ENCODE measurements around the gene PKNOX2.
A peak's percentile ranks its signal among the peaks of the same experiment; 100 is the strongest.

Gene PKNOX2

DNA sequence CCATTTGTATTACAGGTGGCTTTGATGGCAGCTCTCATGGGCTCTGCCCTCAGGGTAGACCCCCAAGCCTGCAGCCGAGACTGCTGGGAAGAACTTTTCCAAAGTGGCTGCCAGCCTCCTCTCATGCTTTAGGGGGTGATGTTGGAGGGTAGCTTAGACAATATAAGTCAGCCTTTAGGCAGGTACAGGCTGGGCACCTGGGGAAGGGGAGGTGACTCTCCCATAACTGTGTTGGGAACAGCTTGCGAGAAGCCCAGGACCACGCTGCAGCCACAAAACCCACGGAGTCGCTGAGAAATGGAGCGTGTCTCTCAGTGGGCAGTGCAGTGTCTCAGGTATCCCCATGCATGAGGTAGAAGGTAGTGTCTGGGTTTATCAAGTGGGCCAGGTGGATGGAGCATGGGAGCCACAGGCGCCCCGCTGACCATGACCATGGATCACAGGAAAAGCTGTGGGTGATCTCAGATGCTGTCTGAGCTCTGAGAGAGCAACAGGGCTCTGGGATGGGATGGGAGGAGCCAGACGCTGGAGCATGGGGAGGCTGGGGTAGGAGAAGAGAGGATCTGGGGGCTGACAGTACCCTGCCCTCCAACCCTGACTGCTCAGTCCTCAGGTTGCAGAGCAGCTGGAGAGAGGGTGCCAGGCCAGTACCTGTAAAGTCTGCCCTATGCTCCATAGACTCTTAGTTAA is 216.3 kb downstream of the PKNOX2 start:
- no peak for DNase-seq (ENCODE audit: low read depth in 2 of 2)

DNA sequence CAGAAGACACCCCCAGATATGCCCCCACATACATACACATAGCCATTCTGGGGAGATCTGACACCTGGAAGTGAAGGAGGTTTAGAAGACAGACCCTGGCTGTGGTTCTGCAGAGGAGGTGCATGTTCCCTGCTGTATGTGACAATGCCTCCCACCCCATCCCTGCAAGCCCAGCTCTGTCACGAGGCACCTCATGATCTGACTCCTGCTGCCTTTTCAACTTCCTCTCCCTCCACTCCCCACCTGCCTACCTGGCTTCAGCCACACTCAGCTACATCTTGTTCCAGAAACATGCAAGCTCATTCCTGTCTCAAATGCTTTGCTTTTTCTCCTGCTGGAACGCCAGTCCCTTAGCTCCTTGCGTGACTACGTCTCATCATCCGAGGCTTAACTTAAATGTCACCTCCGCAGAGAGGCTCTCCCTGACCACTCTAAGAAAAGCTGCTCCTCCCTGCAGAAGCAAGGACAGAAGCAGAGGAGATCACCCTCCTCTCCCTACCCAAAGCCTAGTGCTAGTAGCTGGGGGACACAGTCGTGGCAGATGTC is 217.0 kb downstream of the PKNOX2 start:
- DNase-seq (ENCODE audit: low read depth in 2 of 2) = no peak

DNA sequence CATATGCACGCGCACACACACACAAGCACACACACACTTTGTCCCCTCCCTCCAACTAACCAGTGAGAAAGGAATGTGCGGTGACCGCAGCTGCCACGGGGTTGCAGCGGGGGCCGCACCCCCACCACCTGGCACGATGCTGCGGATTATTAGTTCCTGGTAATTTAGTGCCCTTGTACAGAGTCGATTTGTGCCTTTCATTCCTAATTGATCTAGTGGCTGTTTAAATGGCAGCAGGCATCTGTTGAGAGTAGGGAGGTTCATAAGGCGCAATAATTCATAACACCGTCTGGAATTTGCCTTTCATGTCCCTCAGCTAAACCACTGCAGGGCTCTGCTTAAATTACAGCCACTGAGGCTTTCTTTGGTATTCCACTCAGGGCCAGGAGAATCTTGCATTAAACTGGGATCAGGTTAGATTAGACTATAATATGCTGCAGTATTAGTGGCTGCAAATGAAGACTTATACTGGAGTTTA is 217.8 kb downstream of the PKNOX2 start:
- DNase-seq (ENCODE audit: low read depth in 2 of 2) = no peak

DNA sequence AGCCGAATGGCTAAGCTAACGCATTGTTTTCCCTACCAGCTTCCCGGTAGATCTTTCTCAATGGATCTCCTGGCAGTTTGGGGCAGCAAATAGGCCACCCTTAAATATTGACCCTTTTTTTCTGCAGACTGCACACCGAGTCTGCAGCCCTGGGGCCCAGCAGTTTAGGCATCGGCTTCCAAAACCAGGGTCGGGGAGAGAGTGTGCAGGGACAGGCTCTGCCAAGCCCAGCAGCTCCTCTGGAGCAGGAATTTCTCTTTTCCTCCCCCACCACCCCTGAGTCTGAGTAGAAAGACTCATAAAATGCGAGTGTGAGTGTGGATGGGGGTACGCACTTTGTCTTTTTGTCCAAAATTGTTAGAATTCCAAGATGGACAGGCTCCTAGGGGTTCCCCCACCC is 218.3 kb downstream of the PKNOX2 start:
- no peak for DNase-seq (ENCODE audit: low read depth in 2 of 2)

DNA sequence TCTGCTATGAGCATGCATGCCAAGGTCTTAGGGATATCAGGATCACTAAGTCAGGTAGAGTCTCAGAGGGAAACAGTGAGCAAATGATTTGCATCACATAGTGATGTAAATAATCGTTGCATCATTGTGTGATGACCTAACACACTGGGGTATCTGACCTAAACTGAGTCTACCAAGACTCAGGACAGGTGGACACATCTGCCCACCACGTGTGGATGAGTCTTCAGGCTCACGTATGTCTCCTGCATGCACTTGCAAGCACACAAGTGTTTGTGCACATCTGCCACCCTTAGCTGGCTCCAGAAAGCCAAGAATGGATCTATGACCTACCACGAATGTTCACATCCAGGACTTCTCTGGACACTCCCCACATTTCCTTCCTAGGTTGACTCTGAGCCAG is 220.3 kb downstream of the PKNOX2 start:
- DNase-seq (ENCODE audit: low read depth in 2 of 2) = no peak

DNA sequence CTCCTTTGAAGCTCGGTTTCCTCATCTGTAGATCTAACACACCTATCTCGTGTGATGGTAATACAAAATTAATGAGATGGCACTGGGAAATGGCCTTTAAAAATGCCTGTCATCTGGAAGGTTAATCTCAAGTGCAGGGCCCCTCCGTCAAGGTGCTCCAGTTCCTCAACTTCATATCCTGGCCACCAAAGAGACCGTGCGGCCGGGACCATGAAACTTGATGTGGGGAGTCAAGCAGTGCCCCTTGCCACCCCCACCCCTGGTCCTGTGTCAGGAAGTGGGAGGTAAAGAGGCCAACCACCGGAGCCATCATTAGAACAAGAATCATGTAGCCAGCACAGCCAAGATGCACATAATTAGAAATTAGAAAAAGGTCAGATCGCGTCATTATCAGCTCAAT is 223.3 kb downstream of the PKNOX2 start:
- DNase-seq (ENCODE audit: low read depth in 2 of 2) = no peak

DNA sequence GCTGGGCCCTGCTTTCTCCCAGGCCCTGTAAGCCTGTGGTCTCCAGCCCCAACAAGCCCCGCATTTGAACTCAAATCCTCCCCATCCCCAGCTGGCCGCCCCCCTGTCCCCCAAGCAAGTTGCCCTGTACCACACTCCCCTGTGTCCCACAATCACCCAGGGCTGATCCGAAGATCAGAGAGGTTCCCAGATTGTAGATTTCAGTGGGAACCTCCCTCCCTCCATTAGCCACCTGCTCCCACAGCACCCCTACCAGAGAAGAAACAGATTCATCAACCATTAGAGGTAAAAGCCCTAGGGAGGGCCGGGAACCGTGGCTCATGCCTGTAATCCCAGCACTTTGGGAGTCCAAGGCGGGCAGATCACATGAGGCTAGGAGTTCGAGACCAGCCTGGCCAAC is 224.1 kb downstream of the PKNOX2 start:
- DNase-seq (ENCODE audit: low read depth in 2 of 2) = no peak

DNA sequence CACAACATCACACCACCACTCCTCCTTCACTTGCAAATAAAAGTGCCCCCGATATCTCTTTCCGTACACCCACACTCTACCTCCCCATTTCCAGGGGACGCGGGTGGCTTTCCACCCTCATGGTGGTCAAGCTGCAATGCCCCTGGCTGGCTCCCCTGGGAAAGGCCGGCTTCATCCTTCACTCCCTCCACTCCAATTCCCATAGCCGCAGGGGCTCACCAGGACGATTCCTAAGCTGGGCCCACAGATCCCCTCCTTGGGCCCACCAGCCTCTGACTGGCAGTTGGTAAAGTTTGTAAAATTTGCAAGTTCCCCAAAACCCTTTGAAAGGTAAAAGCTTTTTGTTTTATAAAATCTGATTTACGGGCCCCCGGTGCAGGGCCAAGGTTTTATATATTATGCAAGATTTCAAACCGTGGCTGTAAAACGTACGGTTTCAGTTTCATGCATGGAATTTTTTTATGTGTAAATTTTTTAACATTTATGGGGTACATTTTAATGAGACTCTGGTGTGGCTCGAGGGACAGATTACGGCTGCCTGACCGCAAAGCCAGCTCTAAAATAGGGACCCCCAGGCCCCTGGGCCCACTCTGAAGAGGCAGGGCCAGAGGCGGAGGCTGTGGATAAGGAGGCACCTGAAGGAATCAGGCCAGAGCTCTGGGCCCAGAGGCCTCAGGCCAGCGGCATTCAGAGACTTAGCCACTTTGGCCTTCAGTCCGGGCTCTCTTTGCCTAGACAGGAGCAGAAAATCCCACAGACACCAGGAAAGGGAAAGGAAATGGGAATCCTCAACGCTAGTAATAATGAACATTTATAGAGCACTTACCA is 225.0 kb downstream of the PKNOX2 start:
- DNase-seq (ENCODE audit: low read depth in 2 of 2) = no peak

DNA sequence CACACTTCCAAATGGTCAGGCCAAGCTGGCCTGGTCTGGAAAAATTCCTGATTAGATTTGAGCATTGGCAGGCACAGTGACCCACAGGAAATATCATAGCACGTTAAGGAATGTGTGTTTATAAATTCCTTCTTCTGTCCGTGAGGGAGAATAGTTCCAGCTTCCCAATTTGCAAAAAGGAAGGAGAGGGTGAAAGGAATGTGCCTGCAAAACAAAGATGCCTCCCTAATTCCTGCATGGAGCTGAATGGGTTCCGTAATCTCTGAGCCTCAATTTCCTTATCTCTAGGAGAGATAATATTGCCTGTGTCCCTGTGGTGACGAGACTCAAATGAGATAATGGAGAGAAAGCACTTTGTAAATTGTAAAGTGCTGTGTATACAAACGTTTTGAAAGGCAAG is 226.4 kb downstream of the PKNOX2 start:
- no peak for DNase-seq (ENCODE audit: low read depth in 2 of 2)

DNA sequence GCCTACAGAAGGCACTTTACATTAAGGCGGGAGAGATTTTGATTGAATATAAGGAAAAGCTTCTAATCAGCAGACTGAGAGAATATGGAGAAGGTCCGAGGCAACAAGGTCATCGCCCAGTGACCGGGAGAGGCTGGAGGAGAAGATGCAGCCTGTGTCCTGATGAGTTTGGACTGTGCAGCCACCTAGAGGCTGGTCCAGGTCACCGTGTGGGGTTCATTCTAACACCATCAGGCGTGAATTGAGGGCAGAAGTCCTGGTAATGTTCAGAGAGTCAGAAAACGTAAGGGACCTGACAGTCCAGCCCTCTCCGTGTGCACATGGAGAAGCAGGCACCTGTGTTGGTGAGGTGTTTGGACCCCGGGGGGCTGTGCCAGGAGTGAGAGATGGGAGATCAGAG is 228.8 kb downstream of the PKNOX2 start:
- no peak for DNase-seq (ENCODE audit: low read depth in 2 of 2)

DNA sequence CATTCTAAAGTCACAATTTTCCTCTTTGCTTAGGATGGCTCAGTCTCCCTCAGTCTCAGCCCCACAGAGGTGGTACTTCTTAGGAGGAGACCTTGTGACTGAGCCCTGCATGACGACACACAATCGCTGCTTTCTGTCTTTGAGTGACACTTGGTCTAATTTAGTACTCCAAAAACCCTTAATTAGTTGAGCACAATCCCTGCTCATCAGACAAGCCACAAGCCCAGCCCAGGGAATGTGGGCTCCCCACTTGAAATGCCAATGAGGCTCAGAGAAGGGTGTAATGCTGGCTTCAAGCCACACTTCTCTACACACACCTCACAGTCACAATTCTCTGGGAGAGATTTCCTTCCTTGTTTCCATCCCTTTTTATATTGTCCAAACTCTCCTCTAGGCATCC is 229.7 kb downstream of the PKNOX2 start:
- DNase-seq (ENCODE audit: low read depth in 2 of 2) = no peak

DNA sequence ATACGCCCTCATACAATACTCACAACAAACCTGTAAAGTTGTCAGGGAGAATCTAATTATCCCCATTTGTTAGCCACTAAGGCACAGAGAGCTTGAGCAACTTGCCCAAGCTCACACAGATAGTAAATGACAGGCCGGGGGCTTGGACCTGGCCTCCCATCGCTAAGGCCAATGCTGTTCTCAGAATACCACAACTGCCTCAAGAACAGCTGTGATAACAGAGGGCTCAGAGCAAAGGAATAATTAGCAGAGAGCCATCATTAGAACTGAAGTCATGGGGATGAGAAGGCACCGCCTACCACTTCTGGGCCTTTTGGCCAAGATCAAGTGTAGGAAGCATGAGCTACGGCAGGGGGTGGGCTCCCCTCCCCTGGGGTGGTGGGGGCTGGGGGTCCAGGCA is 232.9 kb downstream of the PKNOX2 start:
- no peak for DNase-seq (ENCODE audit: low read depth in 2 of 2)

DNA sequence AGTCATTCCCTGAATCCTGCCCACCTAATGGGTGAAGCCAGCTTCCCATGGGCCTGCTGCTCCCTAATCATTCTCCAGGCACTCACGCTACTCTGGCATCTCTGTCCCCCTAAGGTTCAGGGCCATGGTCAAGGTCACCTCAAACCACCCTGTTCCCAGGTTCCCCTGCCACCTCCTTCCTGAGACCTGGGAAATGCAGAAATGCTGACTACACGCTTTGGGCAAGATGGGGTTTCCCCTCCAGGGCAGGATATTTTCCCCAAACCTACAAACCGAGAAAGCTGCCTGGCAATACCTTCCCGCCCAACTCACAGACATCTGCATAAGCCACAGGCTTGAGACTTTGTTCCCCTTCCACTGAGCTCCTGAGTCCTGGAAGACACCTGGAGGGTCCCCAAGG is 233.9 kb downstream of the PKNOX2 start:
- no peak for DNase-seq (ENCODE audit: low read depth in 2 of 2)

DNA sequence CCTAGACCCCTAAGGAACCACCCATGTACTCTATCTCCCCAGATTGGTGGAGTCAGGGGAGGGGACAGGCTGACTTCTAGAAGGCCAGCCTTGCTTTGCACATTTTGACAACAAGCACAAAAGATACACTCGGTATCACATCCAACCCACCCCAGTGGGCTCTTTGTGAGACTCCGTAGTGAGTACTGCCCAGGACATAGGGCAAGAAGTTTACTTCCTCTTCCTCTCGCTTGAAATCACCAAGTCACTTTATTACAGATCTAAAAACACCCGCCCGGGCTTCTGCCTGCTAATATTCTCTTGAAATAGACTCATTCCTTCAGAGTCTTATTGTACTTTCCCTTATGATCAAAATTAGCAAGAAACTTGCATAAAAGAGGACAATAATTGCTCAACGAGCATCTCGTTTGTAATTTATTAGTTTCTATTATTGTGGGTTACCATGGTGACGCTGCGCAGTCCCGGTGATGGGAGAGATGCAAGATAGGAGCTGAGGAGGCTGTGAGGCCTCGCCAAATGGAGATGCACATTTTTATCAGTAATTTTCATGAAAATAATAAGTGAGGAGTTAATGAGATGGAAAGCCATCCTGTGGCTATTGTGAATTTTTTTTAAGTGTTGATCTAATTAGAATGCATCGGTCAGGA is 234.6 kb downstream of the PKNOX2 start:
- DNase-seq (ENCODE audit: low read depth in 2 of 2) = no peak

DNA sequence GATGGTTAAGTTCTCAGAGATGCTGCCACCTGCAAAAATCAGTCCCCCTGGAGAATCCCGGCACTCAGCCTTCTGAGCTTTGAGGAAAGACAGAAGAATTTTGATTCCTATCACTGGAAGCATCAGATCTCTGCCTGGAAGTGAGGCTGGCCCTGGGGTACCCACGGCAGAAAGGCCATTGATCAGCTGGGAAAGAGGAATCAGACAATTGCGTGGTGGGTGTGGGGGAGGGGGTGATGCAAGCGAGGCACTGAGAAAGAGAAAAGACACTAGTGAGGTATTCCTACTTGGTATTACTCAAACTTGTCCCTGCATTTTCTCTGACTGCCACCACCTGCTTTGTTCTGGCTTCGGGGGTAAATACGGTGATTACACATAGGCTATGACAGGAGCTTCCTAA is 235.4 kb downstream of the PKNOX2 start:
- DNase-seq (ENCODE audit: low read depth in 2 of 2) = no peak

DNA sequence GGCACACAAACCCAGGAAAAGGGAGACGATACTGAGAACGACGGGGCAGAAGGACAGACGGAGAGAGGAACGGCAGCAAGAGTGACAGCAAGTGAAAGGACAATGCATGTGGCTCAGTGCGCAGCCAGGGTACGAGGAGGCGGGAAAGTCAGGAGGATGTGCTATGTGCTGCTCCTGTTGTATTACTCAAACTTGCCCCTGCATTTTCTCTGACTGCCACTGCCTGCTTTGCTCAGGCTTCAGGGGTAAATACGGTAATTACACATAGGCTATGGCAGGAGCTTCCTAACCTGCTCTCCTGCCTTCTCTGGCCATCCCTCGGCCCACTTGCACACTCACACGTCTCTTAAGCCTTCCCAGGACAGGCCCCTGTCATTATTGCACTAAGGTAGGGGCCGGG is 236.7 kb downstream of the PKNOX2 start:
- no peak for DNase-seq (ENCODE audit: low read depth in 2 of 2)

DNA sequence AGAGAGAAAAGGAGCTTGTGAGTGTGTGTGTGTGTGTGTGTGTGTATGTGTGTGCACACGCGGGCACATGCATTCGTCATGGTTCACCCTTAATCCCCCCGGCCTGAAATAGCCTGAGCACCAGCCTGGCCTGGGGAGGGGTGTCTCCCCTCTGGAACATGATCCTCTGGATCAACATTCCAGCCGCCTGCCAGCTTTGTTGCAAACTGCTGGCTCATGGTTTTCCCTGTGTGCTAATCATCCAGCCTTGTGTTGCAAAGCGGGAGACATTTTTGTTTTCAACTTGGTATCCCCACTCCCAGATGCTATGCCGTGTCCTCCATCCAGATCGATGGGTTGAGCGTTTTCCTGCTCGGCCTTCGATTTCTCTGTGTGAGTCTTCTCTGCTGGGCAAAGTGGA is 237.2 kb downstream of the PKNOX2 start:
- no peak for DNase-seq (ENCODE audit: low read depth in 2 of 2)

DNA sequence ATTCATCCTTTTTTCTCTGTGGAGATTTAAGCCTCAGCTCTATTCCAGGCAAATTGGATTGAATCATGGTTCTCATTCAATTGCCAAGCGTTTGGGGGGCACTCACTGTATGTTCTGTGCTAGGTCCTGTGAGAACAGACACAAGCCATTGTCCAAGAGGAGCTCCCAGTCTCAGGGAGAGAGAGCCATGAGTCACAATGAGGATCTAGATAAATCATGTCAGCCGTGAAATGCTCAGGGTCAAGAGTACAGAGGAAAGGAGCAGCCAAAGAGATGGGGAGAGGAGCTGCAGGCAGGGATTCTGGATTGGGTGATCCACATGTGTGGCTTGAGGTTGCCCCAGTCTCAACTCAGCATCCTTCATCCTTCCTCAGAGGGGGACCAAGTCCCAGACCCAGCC is 237.9 kb downstream of the PKNOX2 start:
- DNase-seq (ENCODE audit: low read depth in 2 of 2) = no peak

DNA sequence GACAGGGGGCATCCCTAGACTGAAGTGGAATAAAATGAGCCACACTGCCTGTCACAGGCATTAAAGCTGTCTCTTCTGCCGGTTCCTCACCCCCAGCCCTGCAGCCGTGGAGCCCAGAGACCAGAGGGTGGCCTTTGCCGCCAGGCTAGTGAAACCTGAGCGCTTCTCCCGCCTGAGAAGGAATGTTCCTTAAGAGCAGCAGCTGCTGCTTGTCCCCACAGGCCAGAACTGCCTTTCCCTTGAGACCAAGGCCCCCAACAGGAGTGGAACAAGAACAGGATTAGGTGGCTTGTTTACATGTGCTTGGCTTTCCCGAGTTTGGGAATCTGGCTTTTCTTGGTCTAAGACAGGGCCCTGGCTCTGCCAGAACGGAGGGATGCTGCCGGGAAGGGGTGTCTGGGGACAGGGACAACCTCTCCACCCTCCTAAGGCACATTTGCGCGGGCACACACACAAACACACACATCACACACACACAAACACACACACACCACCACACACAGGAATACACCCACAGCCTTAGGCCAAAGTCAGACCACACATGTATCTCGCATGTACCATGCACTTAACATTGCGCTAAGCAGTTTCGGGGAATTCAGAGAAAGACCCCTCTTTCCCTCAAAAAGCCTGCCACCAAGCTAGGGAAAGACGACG is 239.7 kb downstream of the PKNOX2 start:
- no peak for DNase-seq (ENCODE audit: low read depth in 2 of 2)

DNA sequence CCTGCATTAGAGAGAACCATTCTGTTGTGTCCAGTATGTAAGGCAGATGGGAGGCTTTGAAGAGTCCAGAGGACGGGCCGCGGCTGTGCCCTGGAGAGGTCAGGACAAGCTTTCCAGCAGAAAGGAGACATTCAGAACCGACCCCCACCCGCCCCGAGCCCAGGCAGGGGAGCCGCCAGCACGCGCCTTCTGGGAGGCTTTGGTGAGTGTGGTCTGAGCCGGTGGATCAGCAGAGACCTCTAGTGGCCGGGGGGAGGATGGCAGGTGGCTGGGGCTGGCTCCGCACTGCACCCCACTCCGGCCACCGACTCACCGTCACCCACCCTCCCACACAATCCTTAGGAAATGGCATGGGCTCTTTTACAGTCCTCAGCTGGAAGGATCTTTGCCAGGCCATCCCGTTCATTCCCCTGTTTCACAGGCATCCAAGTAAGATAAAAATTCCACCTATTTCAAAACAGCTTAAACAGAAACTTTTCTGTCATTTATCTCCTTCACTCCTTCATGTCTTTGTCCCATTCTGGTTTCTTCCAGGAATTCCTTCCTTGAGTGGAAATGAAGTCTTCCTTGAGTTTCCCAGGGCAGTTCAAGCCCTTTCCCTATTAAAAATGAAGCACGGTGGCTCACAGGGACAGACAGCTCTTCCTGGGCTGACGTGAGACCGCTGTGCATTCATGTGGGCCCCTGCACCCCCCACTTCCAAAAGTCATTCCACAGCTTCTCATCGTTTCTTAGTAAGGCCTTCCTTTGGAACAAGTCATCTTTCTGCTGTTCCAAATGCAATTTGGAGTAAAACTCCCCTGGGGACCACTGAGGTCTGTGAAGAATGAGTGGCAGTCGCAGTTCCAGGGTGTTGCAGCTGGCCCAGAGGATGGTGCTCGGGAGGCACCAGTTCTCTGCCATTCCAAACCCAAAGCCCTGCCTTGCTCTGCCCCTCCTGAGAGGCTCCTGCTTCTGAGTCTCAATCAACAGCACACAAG is 240.6 kb downstream of the PKNOX2 start:
- DNase-seq (ENCODE audit: low read depth in 2 of 2) = peak; percentile 42 to 56

DNA sequence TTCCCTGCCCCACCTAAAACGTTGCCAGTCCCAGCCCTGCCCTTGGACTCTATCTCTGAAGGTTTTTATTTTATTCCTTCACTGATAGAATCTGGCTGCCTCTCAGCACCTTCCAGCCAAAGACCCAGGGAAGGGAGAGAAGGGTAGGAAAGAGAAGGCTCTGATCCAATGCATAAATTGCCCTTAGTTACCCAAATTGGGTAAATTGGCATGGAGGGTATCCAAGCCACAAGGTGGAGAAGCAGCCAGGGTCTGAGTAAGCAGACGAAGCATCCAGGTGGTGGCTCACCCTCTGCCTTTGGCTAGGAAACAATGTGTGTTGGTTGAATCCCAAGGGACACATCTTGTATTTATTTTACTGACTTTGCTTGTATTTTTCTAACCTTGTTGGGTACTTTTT is 242.5 kb downstream of the PKNOX2 start:
- DNase-seq (ENCODE audit: low read depth in 2 of 2) = no peak
